GM21723 (cell line): ENCODE measurements around the gene COQ8B.

Experiments used
- ATAC-seq: cut with Tn5 transposase; IDR thresholded peaks from one replicate; pipeline ENCODE4 v1.9.1; 2021; ENCODE audit warnings: mild to moderate bottlenecking, moderate library complexity; ENCODE audit not compliant: unreplicated experiment

COQ8B gene

DNA sequence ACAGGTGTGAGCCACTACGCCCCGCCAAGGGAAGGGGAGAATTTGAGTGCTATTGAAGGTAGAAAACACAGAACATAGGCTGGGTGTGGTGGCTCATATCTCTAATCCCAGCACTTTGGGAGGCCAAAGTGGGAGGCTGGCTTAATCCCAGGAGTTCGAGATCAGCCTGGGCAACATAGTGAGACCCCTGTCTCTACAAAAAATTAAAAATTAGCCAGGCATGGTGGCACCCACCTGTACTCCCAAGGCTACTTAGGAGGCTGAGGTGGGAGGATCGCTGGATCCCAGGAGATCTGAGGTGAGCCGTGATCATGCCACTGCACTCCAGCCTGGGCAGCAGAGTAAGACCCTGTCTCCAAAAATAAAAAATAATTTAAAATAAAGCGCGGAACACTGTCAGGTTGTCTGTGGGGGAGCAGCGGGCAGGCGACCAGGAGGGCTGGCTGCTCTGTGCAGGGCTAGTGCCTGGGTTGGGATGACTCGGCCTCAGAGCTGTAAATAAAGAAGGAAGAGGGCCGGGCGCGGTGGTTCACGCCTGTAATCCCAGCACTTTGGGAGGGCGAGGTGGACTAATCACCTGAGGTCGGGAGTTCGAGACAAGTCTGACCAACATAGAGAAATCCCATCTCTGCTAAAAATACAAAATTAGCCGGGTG, 74.5 kb downstream of the COQ8B start:
- no peak for ATAC-seq
